H9 (cell line): ENCODE measurements around the gene CD2AP. TPM values are rescaled to one million over a fixed set of nuclear protein-coding genes. Genes with fewer than 3 reads are reported as not detected.

Experiments used
- DNase-seq: peaks from one replicate; pipeline ENCODE4 v3.0.0-alpha.2; 2017
- H2AFZ ChIP-seq: one replicate; pipeline ENCODE4 v1.6.1; 2013; ENCODE audit warnings: mild to moderate bottlenecking, low read length, control low read depth, moderate library complexity
- H2AK5ac ChIP-seq: 2 replicates; pipeline ENCODE4 v1.6.1; 2013; ENCODE audit warnings: low read length, control low read depth, mixed read lengths; ENCODE audit not compliant: insufficient read length
- H2BK120ac ChIP-seq: one replicate; pipeline ENCODE4 v1.6.1; 2013; ENCODE audit warnings: low read depth, mild to moderate bottlenecking, low read length, control low read depth, inconsistent platforms; ENCODE audit not compliant: poor library complexity, severe bottlenecking
- H2BK12ac ChIP-seq: 2 replicates; pipeline ENCODE4 v1.6.1; 2013; ENCODE audit warnings: low read length, control low read depth, mixed read lengths, low read depth; ENCODE audit not compliant: insufficient read length
- H2BK15ac ChIP-seq: 2 replicates; pipeline ENCODE4 v1.6.1; 2013; ENCODE audit warnings: low read depth, low read length, control low read depth
- H2BK20ac ChIP-seq: one replicate; pipeline ENCODE4 v1.6.1; 2013; ENCODE audit warnings: low read depth, mild to moderate bottlenecking, low read length, control low read depth, inconsistent platforms; ENCODE audit not compliant: poor library complexity, severe bottlenecking
- H2BK5ac ChIP-seq: 2 replicates; pipeline ENCODE4 v1.6.1; 2013; ENCODE audit warnings: low read length, control low read depth, mixed read lengths; ENCODE audit not compliant: insufficient read length
- H3K14ac ChIP-seq: 2 replicates; pipeline ENCODE4 v1.6.1; 2013; ENCODE audit warnings: low read length, control low read depth; ENCODE audit not compliant: insufficient read depth
- H3K18ac ChIP-seq: 2 replicates; pipeline ENCODE4 v1.6.1; 2013; ENCODE audit warnings: low read depth, mild to moderate bottlenecking, mixed read lengths, low read length, control low read depth; ENCODE audit not compliant: insufficient read length
- H3K23ac ChIP-seq: 2 replicates; pipeline ENCODE4 v1.6.1; 2013; ENCODE audit warnings: low read length, control low read depth, mixed read lengths, low read depth; ENCODE audit not compliant: insufficient read length
- H3K23me2 ChIP-seq: 2 replicates; pipeline ENCODE4 v1.6.1; 2013; ENCODE audit warnings: low read depth, mild to moderate bottlenecking, mixed read lengths, low read length, control low read depth; ENCODE audit not compliant: insufficient read length, poor library complexity, severe bottlenecking
- H3K27ac ChIP-seq: 2 replicates; pipeline ENCODE4 v1.5.1; 2013; ENCODE audit warnings: low read length, control low read depth, mixed read lengths, low read depth; ENCODE audit not compliant: insufficient read length
- H3K27me3 ChIP-seq: 2 replicates; pipeline ENCODE4 v1.6.1; 2013; ENCODE audit warnings: low read length, control low read depth, inconsistent platforms; ENCODE audit not compliant: insufficient read depth
- H3K4ac ChIP-seq: 2 replicates; pipeline ENCODE4 v1.6.1; 2013; ENCODE audit warnings: low read depth, mild to moderate bottlenecking, control low read depth, inconsistent platforms, low read length, moderate library complexity
- H3K4me1 ChIP-seq: 2 replicates; pipeline ENCODE4 v1.6.1; 2013; ENCODE audit warnings: low read length, control low read depth, inconsistent platforms; ENCODE audit not compliant: insufficient read depth
- H3K4me2 ChIP-seq: 2 replicates; pipeline ENCODE4 v1.6.1; 2013; ENCODE audit warnings: low read length, control low read depth, mixed read lengths; ENCODE audit not compliant: insufficient read length, insufficient read depth
- H3K56ac ChIP-seq: 2 replicates; pipeline ENCODE4 v1.6.1; 2013; ENCODE audit warnings: low read depth, mild to moderate bottlenecking, mixed read lengths, low read length, control low read depth; ENCODE audit not compliant: insufficient read length
- H3K79me1 ChIP-seq: 2 replicates; pipeline ENCODE4 v1.6.1; 2013; ENCODE audit warnings: low read depth, mild to moderate bottlenecking, moderate library complexity, low read length, control low read depth, inconsistent platforms; ENCODE audit not compliant: insufficient read depth, poor library complexity, severe bottlenecking
- H3K79me2 ChIP-seq: 2 replicates; pipeline ENCODE4 v1.6.1; 2013; ENCODE audit warnings: low read length, control low read depth, inconsistent platforms; ENCODE audit not compliant: insufficient read depth
- H3K9ac ChIP-seq: 2 replicates; pipeline ENCODE4 v1.6.1; 2013; ENCODE audit warnings: low read length, control low read depth, mixed read lengths; ENCODE audit not compliant: insufficient read length; ENCODE audit errors: extremely low read depth
- H3K9me3 ChIP-seq: one replicate; pipeline ENCODE4 v1.6.1; 2013; ENCODE audit warnings: low read depth, low read length, inconsistent platforms; ENCODE audit not compliant: control insufficient read depth
- H3T11ph ChIP-seq: one replicate; pipeline ENCODE4 v1.6.1; 2013; ENCODE audit warnings: mild to moderate bottlenecking, low read length, control low read depth, inconsistent platforms
- H4K20me1 ChIP-seq: one replicate; pipeline ENCODE4 v1.6.1; 2013; ENCODE audit not compliant: control insufficient read depth, insufficient read length, insufficient read depth
- H4K5ac ChIP-seq: 2 replicates; pipeline ENCODE4 v1.6.1; 2013; ENCODE audit warnings: low read depth, mild to moderate bottlenecking, mixed read lengths, low read length, control low read depth; ENCODE audit not compliant: insufficient read length
- H4K8ac ChIP-seq: replicated peaks from 2 replicates; pipeline ENCODE4 v1.6.1; 2013; ENCODE audit warnings: low read length, control low read depth, mixed read lengths, low read depth; ENCODE audit not compliant: insufficient read length
- H4K91ac ChIP-seq: 2 replicates; pipeline ENCODE4 v1.6.1; 2013; ENCODE audit warnings: low read depth, mild to moderate bottlenecking, moderate library complexity, mixed read lengths, low read length, control low read depth; ENCODE audit not compliant: insufficient read length
- H3K27ac Mint-ChIP-seq, 3 experiments: 2 replicates in 2 of 3; 3 replicates in 1 of 3; pipeline ENCODE4 v1.8.0; 2020 to 2021; ENCODE audit warnings: mixed read lengths in 3 of 3, mild to moderate bottlenecking in 1 of 3, moderate library complexity in 1 of 3
- H3K27me3 Mint-ChIP-seq: 2 replicates; pipeline ENCODE4 v1.8.0; 2021; ENCODE audit warnings: low read depth, mild to moderate bottlenecking, moderate library complexity, mixed read lengths
- H3K36me3 Mint-ChIP-seq, 3 experiments: 2 replicates in 2 of 3; 3 replicates in 1 of 3; pipeline ENCODE4 v1.8.0; 2020 to 2021; ENCODE audit warnings: low read depth in 3 of 3, mixed read lengths in 3 of 3; ENCODE audit not compliant: insufficient read depth in 1 of 3
- H3K4me1 Mint-ChIP-seq, 2 experiments: 2 replicates each; pipeline ENCODE4 v1.8.0; 2020; ENCODE audit warnings: mixed read lengths in 2 of 2
- H3K4me3 Mint-ChIP-seq, 2 experiments: 2 replicates in 1 of 2; 3 replicates in 1 of 2; pipeline ENCODE4 v1.8.0; 2020 to 2021; ENCODE audit warnings: mild to moderate bottlenecking in 2 of 2, mixed read lengths in 2 of 2, moderate library complexity in 1 of 2
- H3K9me3 Mint-ChIP-seq, 2 experiments: 2 replicates in 1 of 2; 3 replicates in 1 of 2; pipeline ENCODE4 v1.8.0; 2020; ENCODE audit warnings: mild to moderate bottlenecking in 2 of 2, mixed read lengths in 2 of 2, moderate library complexity in 1 of 2
- CTCF ChIP-seq: fragments of 200-600 bp; sonication (generic); conservative IDR thresholded peaks from 3 replicates; pipeline ENCODE4 v1.8.0; 2021; ENCODE audit warnings: antibody characterized with exemption, mild to moderate bottlenecking
- WGBS: extraction: QIAGEN DNeasy Blood & Tissue Kit; methylation state at CpG from one replicate; pipeline ENCODE4 v1.1.7; 2013; ENCODE audit warnings: missing lambda C conversion rate, low lambda C conversion rate, mixed read lengths; ENCODE audit not compliant: insufficient read length; ENCODE audit errors: extremely low coverage; 5-methylcytosine and 5-hydroxymethylcytosine counted together
- total RNA-seq: library from RNA; stranded (reverse); gene quantifications from 2 replicates; pipeline ENCODE4 v1.2.1, GENCODE V29; 2021

The CD2AP gene
- total RNA-seq, 1 experiment from 2014 or later = 50.1 TPM

- Histone ChIP-seq H2AK5ac (no peak overlapping the region), H3K9me3 (no peaks in the 10 kb centered on the region), H4K5ac (no peak overlapping the region), H3K79me2 (no peaks in the 10 kb centered on the region), H2BK15ac (no peak overlapping the region), H3K79me1 (no peaks in the 10 kb centered on the region), H3K14ac (no peak overlapping the region), H2BK5ac (no peak overlapping the region), H3K27ac (no peak overlapping the region), H3K4me2 (no peak overlapping the region), H2BK120ac (no peak overlapping the region), H3K27me3 (no peaks in the 10 kb centered on the region), H3K23me2 (no peaks in the 10 kb centered on the region), H3K9ac (no peak overlapping the region), H2AFZ (no peak overlapping the region), H4K20me1 (no peaks in the 10 kb centered on the region), H3K23ac (no peak overlapping the region), H3T11ph (no peak overlapping the region), H3K56ac (no peak overlapping the region), H3K4ac (no peak overlapping the region), H3K4me1 (no peaks in the 10 kb centered on the region), H4K8ac (no peak overlapping the region), H3K18ac (no peak overlapping the region), H2BK12ac (no peak overlapping the region), H2BK20ac (no peak overlapping the region), H4K91ac (no peak overlapping the region)
- no CpG with 5 or more reads among the region's 4 CpGs for WGBS
- H3K36me3 Mint-ChIP-seq = peaks cover 28 to 51% (median 44%) of the 10 kb centered on the region in 3 experiments; a peak in 6 of 7 replicates
- peaks cover 3 to 4% of the 10 kb centered on the region in 2 experiments; a peak in 3 of 5 replicates for H3K9me3 Mint-ChIP-seq
- no peaks in the 10 kb centered on the region for H3K27me3 Mint-ChIP-seq
- H3K4me3 Mint-ChIP-seq = no peak overlapping the region
- H3K27ac Mint-ChIP-seq = no peak overlapping the region
- no peak for DNase-seq
- no peak for TF ChIP-seq CTCF
- no peaks in the 10 kb centered on the region for H3K4me1 Mint-ChIP-seq
Observed at GRCh38 chr6:47598367-47598766, 120.8 kb downstream of the CD2AP start.
